Activated T-cell treated with anti-CD3 and anti-CD28 coated beads, Interleukin-2, amount 50 U/mL, for 24 hours (primary cell): ENCODE measurements around the gene ZNF467.

Source experiments
- DNase-seq: peaks from one replicate; pipeline ENCODE4 v3.0.0-alpha.2; 2020
- H3K27ac Mint-ChIP-seq: 2 replicates; pipeline ENCODE4 v1.8.0; 2020; ENCODE audit warnings: mild to moderate bottlenecking, mixed read lengths
- H3K27me3 Mint-ChIP-seq: 2 replicates; pipeline ENCODE4 v1.8.0; 2020; ENCODE audit warnings: mixed read lengths
- H3K36me3 Mint-ChIP-seq: 2 replicates; pipeline ENCODE4 v1.8.0; 2020; ENCODE audit warnings: low read depth, mixed read lengths
- H3K4me1 Mint-ChIP-seq: 2 replicates; pipeline ENCODE4 v1.8.0; 2020; ENCODE audit warnings: low read depth, mixed read lengths
- H3K4me3 Mint-ChIP-seq: 2 replicates; pipeline ENCODE4 v1.8.0; 2020; ENCODE audit warnings: mild to moderate bottlenecking, moderate library complexity, mixed read lengths
- H3K9me3 Mint-ChIP-seq: 2 replicates; pipeline ENCODE4 v1.8.0; 2020; ENCODE audit warnings: mixed read lengths

The ZNF467 gene

GRCh38 chr7:149774237-149775175 is 1.1 kb upstream of the ZNF467 start:
- DNase-seq, result no peak
- Mint-ChIP-seq H3K4me3 (peak overlapping the region; percentile 23), H3K27me3 (peaks cover 11% of the 10 kb centered on the region), H3K27ac (no peak overlapping the region), H3K4me1 (peaks cover 5% of the 10 kb centered on the region), H3K9me3 (no peaks in the 10 kb centered on the region), H3K36me3 (no peaks in the 10 kb centered on the region)

GRCh38 chr7:149772956-149773434 is 393 bp downstream of the ZNF467 start:
- peak; percentile 63 for DNase-seq
- Mint-ChIP-seq H3K27me3 (peaks cover 11% of the 10 kb centered on the region), H3K27ac (no peak overlapping the region), H3K9me3 (no peaks in the 10 kb centered on the region), H3K4me1 (peaks cover 5% of the 10 kb centered on the region), H3K4me3 (peak overlapping the region; percentile 66), H3K36me3 (no peaks in the 10 kb centered on the region)

GRCh38 chr7:149772241-149772955 is 990 bp downstream of the ZNF467 start:
- H3K27ac Mint-ChIP-seq, result no peak overlapping the region
- H3K4me1 Mint-ChIP-seq, result peaks cover 5% of the 10 kb centered on the region
- peak; percentile 55 for DNase-seq
- H3K4me3 Mint-ChIP-seq, result peak overlapping the region; percentile 64
- H3K27me3 Mint-ChIP-seq, result peaks cover 11% of the 10 kb centered on the region
- no peaks in the 10 kb centered on the region for H3K9me3 Mint-ChIP-seq
- no peaks in the 10 kb centered on the region for H3K36me3 Mint-ChIP-seq

DNA sequence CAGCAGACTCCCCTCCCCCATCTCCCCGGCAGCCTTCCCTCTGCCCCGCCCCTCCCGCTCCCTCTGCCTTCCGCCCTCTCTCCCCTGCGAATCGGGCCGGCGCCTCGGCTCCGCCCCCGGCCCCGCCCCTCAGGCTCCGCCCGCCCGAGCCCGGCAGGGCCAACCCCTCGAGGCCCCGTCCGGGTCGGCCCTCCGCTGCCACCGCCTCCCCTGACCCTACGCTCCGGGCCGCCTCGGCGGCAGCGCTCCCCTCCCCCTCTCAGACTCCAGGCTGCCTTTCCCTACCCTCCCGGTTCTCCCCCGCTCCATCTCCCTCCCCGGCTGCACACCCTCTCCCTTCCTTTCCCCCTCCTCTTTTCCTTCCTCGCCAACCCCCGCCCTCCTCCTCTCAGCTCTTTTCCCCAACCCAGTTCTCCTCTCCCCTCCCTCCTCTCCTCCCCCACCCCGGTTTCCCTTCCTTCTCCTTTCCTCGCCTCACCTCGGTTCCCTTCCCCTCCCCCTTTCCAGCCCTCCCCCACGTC is 1.6 kb downstream of the ZNF467 start:
- no peak overlapping the region for H3K27ac Mint-ChIP-seq
- H3K4me1 Mint-ChIP-seq, result peaks cover 5% of the 10 kb centered on the region
- no peaks in the 10 kb centered on the region for H3K9me3 Mint-ChIP-seq
- peak overlapping the region; percentile 64 for H3K4me3 Mint-ChIP-seq
- H3K27me3 Mint-ChIP-seq, result peaks cover 11% of the 10 kb centered on the region
- peak; percentile 93 for DNase-seq
- no peaks in the 10 kb centered on the region for H3K36me3 Mint-ChIP-seq

GRCh38 chr7:149770728-149771636 is 2.4 kb downstream of the ZNF467 start:
- Mint-ChIP-seq H3K27ac (no peak overlapping the region), H3K36me3 (no peaks in the 10 kb centered on the region), H3K4me3 (peak overlapping the region; percentile 63), H3K27me3 (peaks cover 11% of the 10 kb centered on the region), H3K4me1 (peaks cover 5% of the 10 kb centered on the region), H3K9me3 (no peaks in the 10 kb centered on the region)
- no peak for DNase-seq

- no peaks in the 10 kb centered on the region for H3K36me3 Mint-ChIP-seq
Observed at GRCh38 chr7:149769915-149770314, 3.5 kb downstream of the ZNF467 start.

GRCh38 chr7:149768931-149769330 is 4.5 kb downstream of the ZNF467 start:
- no peaks in the 10 kb centered on the region for H3K27me3 Mint-ChIP-seq
- H3K4me3 Mint-ChIP-seq, result no peak overlapping the region
- DNase-seq, result no peak
- no peaks in the 10 kb centered on the region for H3K9me3 Mint-ChIP-seq
- peaks cover 5% of the 10 kb centered on the region for H3K4me1 Mint-ChIP-seq
- H3K27ac Mint-ChIP-seq, result no peak overlapping the region
- no peaks in the 10 kb centered on the region for H3K36me3 Mint-ChIP-seq

More at GRCh38 chr7:149769915-149770314, 3.5 kb downstream of the ZNF467 start:
- Mint-ChIP-seq H3K27ac (no peak overlapping the region), H3K27me3 (peaks cover 8% of the 10 kb centered on the region), H3K9me3 (no peaks in the 10 kb centered on the region), H3K4me3 (no peak overlapping the region), H3K4me1 (peaks cover 5% of the 10 kb centered on the region)
- no peak for DNase-seq

- Mint-ChIP-seq H3K36me3 (no peaks in the 10 kb centered on the region), H3K27ac (no peak overlapping the region), H3K27me3 (no peaks in the 10 kb centered on the region), H3K4me1 (peaks cover 5% of the 10 kb centered on the region), H3K9me3 (no peaks in the 10 kb centered on the region), H3K4me3 (no peak overlapping the region)
- DNase-seq, result no peak
Observed at GRCh38 chr7:149767068-149767467, 6.3 kb downstream of the ZNF467 start.

DNA sequence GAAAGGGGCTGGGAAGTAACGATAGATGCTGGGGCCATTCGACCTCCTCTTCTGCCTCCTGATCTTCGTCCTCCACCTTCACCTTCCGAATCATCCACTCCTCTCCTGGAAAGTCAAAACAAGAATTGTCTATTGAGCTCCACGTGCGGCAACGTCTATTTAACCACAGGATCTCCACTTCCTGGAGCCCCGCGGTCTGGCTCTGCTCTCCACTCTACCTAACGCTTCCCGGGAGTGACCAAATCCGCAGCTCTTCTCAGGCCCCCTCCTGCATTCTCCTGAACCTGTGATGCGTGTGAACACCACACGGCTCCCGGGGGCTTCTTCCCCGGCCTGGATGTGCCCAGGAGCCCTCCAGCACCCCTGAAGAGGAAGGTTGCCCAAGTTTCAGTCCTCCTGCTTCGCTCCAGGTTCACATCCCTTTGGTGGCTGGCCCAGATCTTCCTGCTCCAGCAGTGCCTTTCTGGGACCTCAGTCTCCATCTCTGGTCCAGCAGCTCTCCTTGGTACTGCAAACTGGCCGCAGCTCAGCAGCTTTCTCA is 7.2 kb downstream of the ZNF467 start:
- H3K4me3 Mint-ChIP-seq, result no peak overlapping the region
- H3K36me3 Mint-ChIP-seq, result no peaks in the 10 kb centered on the region
- no peaks in the 10 kb centered on the region for H3K9me3 Mint-ChIP-seq
- no peaks in the 10 kb centered on the region for H3K27me3 Mint-ChIP-seq
- DNase-seq, result no peak
- H3K4me1 Mint-ChIP-seq, result peaks cover 3% of the 10 kb centered on the region
- no peak overlapping the region for H3K27ac Mint-ChIP-seq

GRCh38 chr7:149765399-149766121 is 7.8 kb downstream of the ZNF467 start:
- DNase-seq, result no peak
- no peak overlapping the region for H3K4me3 Mint-ChIP-seq
- H3K4me1 Mint-ChIP-seq, result no peaks in the 10 kb centered on the region
- no peak overlapping the region for H3K27ac Mint-ChIP-seq
- no peaks in the 10 kb centered on the region for H3K36me3 Mint-ChIP-seq
- no peaks in the 10 kb centered on the region for H3K27me3 Mint-ChIP-seq
- no peaks in the 10 kb centered on the region for H3K9me3 Mint-ChIP-seq

DNA sequence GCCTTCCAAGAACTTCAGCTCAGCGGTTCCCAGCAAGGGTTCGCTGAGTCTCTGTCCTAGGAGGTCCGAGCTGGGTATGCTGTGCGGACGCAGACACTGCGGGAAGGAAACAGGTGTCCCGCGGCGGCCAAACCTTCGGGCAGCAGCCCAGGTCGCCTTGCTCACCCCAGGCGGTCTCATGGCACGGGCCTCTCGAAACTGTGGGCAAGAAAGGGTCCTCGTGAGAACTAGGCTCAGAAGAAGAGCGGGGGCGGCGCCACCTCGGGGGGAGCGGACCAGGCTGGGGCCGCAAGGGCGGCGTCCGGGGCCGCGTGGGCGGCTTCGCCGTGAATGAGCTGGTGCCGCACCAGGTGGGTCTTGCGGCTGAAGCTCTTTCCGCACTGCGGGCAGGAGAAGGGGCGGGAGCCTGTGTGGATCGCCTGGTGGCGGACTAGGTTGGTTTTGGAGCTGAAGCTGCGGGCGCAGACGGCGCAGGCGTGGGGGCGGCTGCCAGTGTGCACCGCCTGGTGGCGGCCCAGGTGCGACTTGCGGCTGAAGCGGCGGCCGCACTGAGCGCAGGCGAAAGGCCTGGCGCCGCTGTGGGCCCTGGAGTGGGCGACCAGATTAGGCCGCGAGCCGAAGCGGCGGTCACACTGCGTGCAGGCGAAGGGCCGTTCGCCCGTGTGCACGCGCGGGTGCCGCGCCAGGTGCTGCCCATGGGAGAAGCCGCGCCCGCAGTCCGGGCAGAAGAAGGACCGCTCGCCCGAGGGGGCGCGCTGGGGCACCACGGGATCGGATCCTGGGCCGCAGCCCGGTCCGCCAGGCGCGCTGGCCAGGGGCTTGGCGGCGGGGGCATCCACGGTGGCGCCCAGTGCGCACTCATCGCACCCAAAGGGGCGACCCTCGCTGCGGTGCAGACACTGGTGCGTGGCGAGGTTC is 8.6 kb downstream of the ZNF467 start:
- H3K36me3 Mint-ChIP-seq, result no peaks in the 10 kb centered on the region
- H3K9me3 Mint-ChIP-seq, result no peaks in the 10 kb centered on the region
- no peak for DNase-seq
- H3K4me3 Mint-ChIP-seq, result no peak overlapping the region
- H3K27me3 Mint-ChIP-seq, result no peaks in the 10 kb centered on the region
- H3K4me1 Mint-ChIP-seq, result no peaks in the 10 kb centered on the region
- no peak overlapping the region for H3K27ac Mint-ChIP-seq

- DNase-seq, result no peak
- Mint-ChIP-seq H3K27ac (no peak overlapping the region), H3K4me3 (no peak overlapping the region), H3K27me3 (no peaks in the 10 kb centered on the region), H3K36me3 (no peaks in the 10 kb centered on the region), H3K4me1 (no peaks in the 10 kb centered on the region), H3K9me3 (no peaks in the 10 kb centered on the region)
Observed at GRCh38 chr7:149763563-149764240, 9.7 kb downstream of the ZNF467 start.
